HEK293 (cell line): Measurements from ENCODE around the gene PTK7.

ENCODE experiments used
- CTCF ChIA-PET: fragments of 350-600 bp; formaldehyde crosslinking; extraction: SDS; loops from one replicate; lab custom pipeline; 2021; ENCODE audit warnings: antibody characterized with exemption; lab: Yijun Ruan, JAX
- POLR2A ChIA-PET: fragments of 300-600 bp; formaldehyde crosslinking; extraction: SDS; loops from one replicate; lab custom pipeline; 2020; ENCODE audit warnings: antibody characterized with exemption, inconsistent platforms; lab: Yijun Ruan, JAX
- H3K27ac ChIP-seq: fragments of 200-500 bp; sonication (Bioruptor generic); 2 replicates; pipeline ENCODE4 v1.5.1; 2014; ENCODE audit warnings: low read depth, low read length, control low read depth, inconsistent platforms; ENCODE audit errors: extremely low read depth
- H3K36me3 ChIP-seq, 2 experiments: fragments of 200-500 bp in 1 of 2; sonication (Bioruptor generic) in 1 of 2; 1 replicate in 1 of 2; 2 replicates in 1 of 2; pipeline ENCODE4 v1.5.1; 2014 to 2017; ENCODE audit warnings: inconsistent platforms in 2 of 2, low read length in 2 of 2; ENCODE audit not compliant: control insufficient read depth in 2 of 2, insufficient read depth in 1 of 2
- H3K4me1 ChIP-seq: fragments of 200-500 bp; sonication (Bioruptor generic); 2 replicates; pipeline ENCODE4 v1.5.1; 2014; ENCODE audit warnings: mild to moderate bottlenecking, low read length, inconsistent platforms; ENCODE audit not compliant: control insufficient read depth, insufficient read depth
- H3K4me3 ChIP-seq: 2 replicates; pipeline ENCODE4 v1.5.1; 2011; ENCODE audit warnings: low read depth, mild to moderate bottlenecking, control low read depth, low read length, moderate library complexity
- H3K9me3 ChIP-seq: fragments of 200-500 bp; sonication (Bioruptor generic); 2 replicates; pipeline ENCODE4 v1.5.1; 2014; ENCODE audit warnings: low read depth, low read length, inconsistent platforms; ENCODE audit not compliant: control insufficient read depth, insufficient read depth
- BCL11A ChIP-seq: fragments of 450-650 bp; formaldehyde crosslinking; IDR thresholded peaks from 2 replicates; pipeline ENCODE4 v1.5.1; 2016; ENCODE audit warnings: low read depth, missing biosample characterization, missing genetic modification characterization
- EGR2 ChIP-seq: fragments of 450-650 bp; formaldehyde crosslinking; IDR thresholded peaks from 2 replicates; pipeline ENCODE4 v1.5.1; 2016; ENCODE audit warnings: low read depth, missing biosample characterization, missing genetic modification characterization
- HIC1 ChIP-seq: fragments of 450-650 bp; formaldehyde crosslinking; IDR thresholded peaks from 2 replicates; pipeline ENCODE4 v1.5.1; 2016; ENCODE audit warnings: missing biosample characterization, missing genetic modification characterization
- KLF16 ChIP-seq: fragments of 450-650 bp; formaldehyde crosslinking; IDR thresholded peaks from 2 replicates; pipeline ENCODE4 v1.5.1; 2017; ENCODE audit warnings: missing biosample characterization, missing genetic modification characterization
- PBX3 ChIP-seq: sonication (generic); formaldehyde crosslinking; IDR thresholded peaks from 2 replicates; pipeline ENCODE4 v1.8.1; 2022; ENCODE audit warnings: mild to moderate bottlenecking, moderate library complexity, missing genetic modification reagents
- RBAK ChIP-seq: fragments of 450-650 bp; formaldehyde crosslinking; IDR thresholded peaks from 2 replicates; pipeline ENCODE4 v1.5.1; 2016; ENCODE audit warnings: missing biosample characterization, missing genetic modification characterization
- REST ChIP-seq: fragments of 450-650 bp; formaldehyde crosslinking; IDR thresholded peaks from 2 replicates; pipeline ENCODE4 v1.5.1; 2016; ENCODE audit warnings: missing biosample characterization, missing genetic modification characterization
- SP3 ChIP-seq: fragments of 450-650 bp; formaldehyde crosslinking; IDR thresholded peaks from 2 replicates; pipeline ENCODE4 v1.5.1; 2016; ENCODE audit warnings: missing biosample characterization, missing genetic modification characterization
- SP7 ChIP-seq: fragments of 450-650 bp; formaldehyde crosslinking; IDR thresholded peaks from 2 replicates; pipeline ENCODE4 v1.5.1; 2016; ENCODE audit warnings: missing biosample characterization, missing genetic modification characterization
- WT1 ChIP-seq: fragments of 450-650 bp; formaldehyde crosslinking; IDR thresholded peaks from 2 replicates; pipeline ENCODE4 v1.5.1; 2016; ENCODE audit warnings: missing biosample characterization, missing genetic modification characterization
- ZBTB49 ChIP-seq: fragments of 450-650 bp; formaldehyde crosslinking; IDR thresholded peaks from 2 replicates; pipeline ENCODE4 v1.5.1; 2016; ENCODE audit warnings: missing biosample characterization, missing genetic modification characterization, low read depth
- ZBTB6 ChIP-seq: fragments of 450-650 bp; formaldehyde crosslinking; IDR thresholded peaks from 2 replicates; pipeline ENCODE4 v1.5.1; 2017; ENCODE audit warnings: missing biosample characterization, missing genetic modification characterization
- ZNF138 ChIP-seq: fragments of 450-650 bp; formaldehyde crosslinking; IDR thresholded peaks from 2 replicates; pipeline ENCODE4 v1.5.1; 2016; ENCODE audit warnings: missing biosample characterization, missing genetic modification characterization, borderline replicate concordance
- ZNF19 ChIP-seq: fragments of 450-650 bp; formaldehyde crosslinking; IDR thresholded peaks from 2 replicates; pipeline ENCODE4; 2016; ENCODE audit warnings: missing biosample characterization, missing genetic modification characterization, low read depth
- ZNF350 ChIP-seq: fragments of 450-650 bp; formaldehyde crosslinking; IDR thresholded peaks from 2 replicates; pipeline ENCODE4 v1.5.0; 2017; ENCODE audit warnings: missing biosample characterization, mild to moderate bottlenecking, missing genetic modification characterization
- ZNF416 ChIP-seq: fragments of 450-650 bp; formaldehyde crosslinking; IDR thresholded peaks from 2 replicates; pipeline ENCODE4 v1.5.1; 2016; ENCODE audit warnings: missing biosample characterization, missing genetic modification characterization
- ZNF423 ChIP-seq: fragments of 450-650 bp; formaldehyde crosslinking; IDR thresholded peaks from 2 replicates; pipeline ENCODE4 v1.5.1; 2016; ENCODE audit warnings: missing biosample characterization, missing genetic modification characterization
- ZNF48 ChIP-seq: fragments of 450-650 bp; formaldehyde crosslinking; IDR thresholded peaks from 2 replicates; pipeline ENCODE4 v1.5.1; 2016; ENCODE audit warnings: missing biosample characterization, missing genetic modification characterization
- ZNF555 ChIP-seq: fragments of 450-650 bp; formaldehyde crosslinking; conservative IDR thresholded peaks from 2 replicates; pipeline ENCODE4 v1.5.1; 2017; ENCODE audit warnings: missing biosample characterization, mild to moderate bottlenecking, missing genetic modification characterization, inconsistent platforms
- ZNF600 ChIP-seq: fragments of 450-650 bp; formaldehyde crosslinking; IDR thresholded peaks from 2 replicates; pipeline ENCODE4 v1.5.1; 2016; ENCODE audit warnings: missing biosample characterization, missing genetic modification characterization
- ZNF843 ChIP-seq: fragments of 450-650 bp; formaldehyde crosslinking; IDR thresholded peaks from 2 replicates; pipeline ENCODE4 v1.5.1; 2016; ENCODE audit warnings: missing biosample characterization, missing genetic modification characterization

The PTK7 gene

GRCh38 chr6:43074847-43075669, 1.1 kb upstream of the PTK7 start (continued):
- TF ChIP-seq ZNF48 (no peak), ZNF423 (tag by site-specific recombination) (no peak), REST (tag by site-specific recombination) (no peak), BCL11A (tag by site-specific recombination) (no peak), ZBTB49 (tag by site-specific recombination) (no peak)

- POLR2A ChIA-PET = interaction anchor here (0.6 to 2.6 kb wide), 28 partner anchors 10 to 378 kb away, joined by 3 to 31 read pairs (median 4); partner anchors contain the start of genes BICRAL, CNPY3, CUL7 and KLC4
- CTCF ChIA-PET = interaction anchor here (0.6 to 7.6 kb wide), 13 partner anchors 17 to 210 kb away, joined by 3 to 83 read pairs (median 3); partner anchors contain the start of genes KLC4 and MRPL2
- peak overlapping the region; percentile 87; the same call in 1 of the 2 replicates for H3K27ac ChIP-seq
- TF ChIP-seq ZNF19 (tag by site-specific recombination) = no peak
- peak; percentile 60 for TF ChIP-seq EGR2 (tag by site-specific recombination)
- peak; percentile 83 for TF ChIP-seq HIC1 (tag by site-specific recombination)
- no peak for TF ChIP-seq ZNF416
- no peak for TF ChIP-seq ZNF138 (tag by site-specific recombination)
- TF ChIP-seq KLF16 = 0 out of 2 replicates have a peak, but pooled peaks have one; percentile 35
- TF ChIP-seq PBX3 (CRISPR knock-in tag) = 0 out of 2 replicates have a peak, but pooled peaks have one; percentile 26
- TF ChIP-seq SP7 = 0 out of 2 replicates have a peak, but pooled peaks have one; percentile 24
- TF ChIP-seq WT1 (tag by site-specific recombination) = no peak
- peak; percentile 83 for TF ChIP-seq ZNF600 (tag by site-specific recombination)
- peak; percentile 38 for TF ChIP-seq SP3 (tag by site-specific recombination)
- 0 out of 2 replicates have a peak, but pooled peaks have one; percentile 36 for TF ChIP-seq ZNF843 (tag by site-specific recombination)
- TF ChIP-seq ZNF555 (tag by site-specific recombination) = no peak
- TF ChIP-seq ZBTB6 = 0 out of 2 replicates have a peak, but pooled peaks have one; percentile 10
- TF ChIP-seq ZNF350 (tag by site-specific recombination) = no peak
- no peak for TF ChIP-seq RBAK
Measured at GRCh38 chr6:43076464-43077332, 584 bp downstream of the PTK7 start.

More at GRCh38 chr6:43076464-43077332, 584 bp downstream of the PTK7 start:
- H3K9me3 ChIP-seq = no peaks in the 10 kb centered on the region
- H3K4me1 ChIP-seq = peaks cover 14% of the 10 kb centered on the region
- peaks cover 0 to 27% of the 10 kb centered on the region in 2 experiments; a peak in 2 of 3 replicates for H3K36me3 ChIP-seq
- peak overlapping the region; percentile 88 for H3K4me3 ChIP-seq
